GM21576 (cell line): ENCODE measurements around the gene TYW1.
"Not testable (repeated sequence)": the region's sequence is repeated elsewhere in the genome, so short reads cannot be mapped to it uniquely, and the experiment has no call there.

Source experiments
- ATAC-seq: cut with Tn5 transposase; IDR thresholded peaks from one replicate; pipeline ENCODE4 v1.9.1; 2021; ENCODE audit warnings: mild to moderate bottlenecking, moderate library complexity; ENCODE audit not compliant: unreplicated experiment

The TYW1 gene

GRCh38 chr7:67114483-67115246 is 118.0 kb downstream of the TYW1 start:
- not testable (repeated sequence) for ATAC-seq

- ATAC-seq: not testable (repeated sequence)
These were observed 123.9 kb downstream of the TYW1 start for GRCh38 chr7:67120491-67120890.

GRCh38 chr7:67128257-67128656 is 131.6 kb downstream of the TYW1 start:
- ATAC-seq: not testable (repeated sequence)

GRCh38 chr7:67130766-67131165 is 134.1 kb downstream of the TYW1 start:
- ATAC-seq: not testable (repeated sequence)

- not testable (repeated sequence) for ATAC-seq
These were observed 138.3 kb downstream of the TYW1 start for GRCh38 chr7:67134912-67135311.

GRCh38 chr7:67135617-67136486 is 139.2 kb downstream of the TYW1 start:
- ATAC-seq: not testable (repeated sequence)

- not testable (repeated sequence) for ATAC-seq
These were observed 140.9 kb downstream of the TYW1 start for GRCh38 chr7:67137489-67137888.

- ATAC-seq: not testable (repeated sequence)
These were observed 143.2 kb downstream of the TYW1 start for GRCh38 chr7:67139876-67140275.

GRCh38 chr7:67141001-67141400 is 144.4 kb downstream of the TYW1 start:
- ATAC-seq: not testable (repeated sequence)

- ATAC-seq: not testable (repeated sequence)
These were observed 146.6 kb downstream of the TYW1 start for GRCh38 chr7:67143091-67143786.

- not testable (repeated sequence) for ATAC-seq
These were observed 149.1 kb downstream of the TYW1 start for GRCh38 chr7:67145581-67146193.

- not testable (repeated sequence) for ATAC-seq
These were observed 152.5 kb downstream of the TYW1 start for GRCh38 chr7:67149131-67149530.

- ATAC-seq: not testable (repeated sequence)
These were observed 157.7 kb downstream of the TYW1 start for GRCh38 chr7:67154374-67154773.

GRCh38 chr7:67156064-67156463 is 159.4 kb downstream of the TYW1 start:
- ATAC-seq: not testable (repeated sequence)

GRCh38 chr7:67163285-67163684 is 166.7 kb downstream of the TYW1 start:
- ATAC-seq: peak; percentile 87

GRCh38 chr7:67171151-67171550 is 174.5 kb downstream of the TYW1 start:
- peak; percentile 85 for ATAC-seq

GRCh38 chr7:67176730-67177129 is 180.1 kb downstream of the TYW1 start:
- ATAC-seq: not testable (repeated sequence)

- not testable (repeated sequence) for ATAC-seq
These were observed 182.5 kb downstream of the TYW1 start for GRCh38 chr7:67178915-67179688.

GRCh38 chr7:67182956-67183750 is 186.5 kb downstream of the TYW1 start:
- ATAC-seq: not testable (repeated sequence)
